HG03097 (cell line): ENCODE results near the gene PPP2R3B.

ENCODE experiments used
- ATAC-seq: cut with Tn5 transposase; IDR thresholded peaks from one replicate; pipeline ENCODE4 v1.9.1; 2021; ENCODE audit not compliant: unreplicated experiment, low FRiP score

PPP2R3B gene

DNA sequence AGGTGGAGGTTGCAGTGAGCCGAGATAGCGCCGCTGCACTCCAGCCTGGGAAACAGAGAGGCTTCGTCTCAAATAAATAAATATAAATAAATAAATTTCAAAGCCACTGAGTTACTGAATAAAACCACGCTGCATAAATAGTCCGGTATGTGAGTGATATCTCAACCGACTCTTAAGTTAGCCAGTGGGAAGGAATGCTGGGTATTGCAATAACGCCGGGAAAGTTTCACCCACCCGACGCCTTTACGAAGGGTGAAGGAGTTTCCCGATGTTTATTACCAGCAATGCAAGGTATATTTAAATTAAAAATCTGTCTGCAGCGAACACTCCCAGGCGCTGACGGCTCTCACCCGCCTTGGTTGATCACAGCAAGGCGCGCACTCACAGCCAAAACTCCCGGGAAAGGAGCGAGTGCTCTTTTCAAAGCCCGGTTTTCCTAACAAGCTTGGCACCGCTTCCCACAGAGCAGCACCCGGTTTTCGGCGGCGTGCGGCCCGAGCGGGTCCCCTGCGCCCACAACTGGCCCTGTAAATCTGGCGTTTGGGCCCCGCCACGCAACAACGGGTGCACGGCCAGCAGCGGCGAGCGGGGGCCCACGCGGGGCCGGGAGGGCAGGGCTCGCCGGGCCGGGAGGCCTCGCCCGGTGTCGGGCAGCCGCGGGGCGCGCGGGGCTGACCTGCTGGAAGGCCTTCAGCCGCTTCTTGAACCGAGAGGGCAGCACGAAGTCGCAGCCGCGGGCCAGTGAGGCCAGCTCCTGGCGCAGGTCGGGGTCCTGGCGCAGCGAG lies 13.7 kb downstream of the PPP2R3B start:
- no peak for ATAC-seq

DNA sequence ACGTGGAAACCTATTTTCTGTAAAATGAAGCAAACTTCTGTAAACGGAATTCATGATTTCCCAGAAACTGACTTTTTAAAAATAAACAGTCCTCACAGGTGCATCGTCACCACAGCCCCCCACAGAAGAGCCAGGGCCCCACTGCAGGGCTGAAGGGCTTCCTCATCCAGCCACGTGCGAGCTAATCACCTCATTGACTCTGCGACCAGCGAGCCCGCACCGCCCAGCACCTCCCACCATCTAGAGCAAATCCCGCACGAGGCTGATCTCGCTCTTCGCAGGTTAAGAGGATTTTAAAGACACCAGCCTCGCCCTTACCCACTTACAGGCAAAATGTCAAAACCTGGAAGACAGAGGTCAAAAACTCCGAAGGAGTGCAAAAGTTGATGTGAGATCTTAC lies 14.8 kb downstream of the PPP2R3B start:
- no peak for ATAC-seq

DNA sequence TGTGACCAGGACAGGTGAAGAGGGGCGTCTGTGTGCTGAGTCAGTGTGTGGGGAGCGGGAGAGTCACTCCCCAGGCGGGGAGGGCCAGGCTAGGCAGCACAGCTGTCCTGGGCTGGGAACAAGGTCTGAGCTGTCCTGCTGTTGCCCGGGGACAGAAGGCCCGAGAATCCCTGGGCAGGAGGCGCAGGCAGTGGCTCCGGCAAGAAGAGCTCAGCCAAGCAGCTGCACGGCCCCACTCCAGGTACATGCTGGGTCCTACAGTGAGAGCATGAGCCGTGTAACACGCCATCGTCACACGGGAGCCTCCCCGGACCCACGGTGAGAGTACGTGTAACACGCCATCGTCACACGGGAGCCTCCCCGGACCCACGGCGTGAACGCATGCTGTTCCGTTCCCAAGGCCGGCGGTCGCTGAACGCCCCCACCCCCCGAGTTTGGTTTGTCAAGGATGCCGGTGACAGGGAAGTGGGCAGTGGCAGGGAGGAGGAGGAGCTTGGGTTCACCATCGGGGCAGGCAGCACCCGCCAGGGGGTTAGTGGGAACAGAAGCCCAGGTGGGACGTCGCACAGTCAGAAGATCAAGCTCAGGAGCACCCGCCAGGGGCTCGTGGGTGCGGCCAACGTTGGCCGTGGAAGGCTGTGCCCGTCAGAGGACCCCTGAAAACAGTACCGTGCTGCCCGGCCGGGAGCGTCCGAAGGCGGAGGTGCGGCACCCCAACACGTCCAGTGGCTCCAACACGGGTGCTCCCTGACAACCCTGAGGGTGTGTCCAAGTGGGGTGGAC lies 15.6 kb downstream of the PPP2R3B start:
- ATAC-seq: no peak

- ATAC-seq: no peak
Measured at GRCh38 chrX:370244-370962, 16.3 kb downstream of the PPP2R3B start.

- ATAC-seq: no peak
Measured at GRCh38 chrX:369563-370101, 17.1 kb downstream of the PPP2R3B start.

DNA sequence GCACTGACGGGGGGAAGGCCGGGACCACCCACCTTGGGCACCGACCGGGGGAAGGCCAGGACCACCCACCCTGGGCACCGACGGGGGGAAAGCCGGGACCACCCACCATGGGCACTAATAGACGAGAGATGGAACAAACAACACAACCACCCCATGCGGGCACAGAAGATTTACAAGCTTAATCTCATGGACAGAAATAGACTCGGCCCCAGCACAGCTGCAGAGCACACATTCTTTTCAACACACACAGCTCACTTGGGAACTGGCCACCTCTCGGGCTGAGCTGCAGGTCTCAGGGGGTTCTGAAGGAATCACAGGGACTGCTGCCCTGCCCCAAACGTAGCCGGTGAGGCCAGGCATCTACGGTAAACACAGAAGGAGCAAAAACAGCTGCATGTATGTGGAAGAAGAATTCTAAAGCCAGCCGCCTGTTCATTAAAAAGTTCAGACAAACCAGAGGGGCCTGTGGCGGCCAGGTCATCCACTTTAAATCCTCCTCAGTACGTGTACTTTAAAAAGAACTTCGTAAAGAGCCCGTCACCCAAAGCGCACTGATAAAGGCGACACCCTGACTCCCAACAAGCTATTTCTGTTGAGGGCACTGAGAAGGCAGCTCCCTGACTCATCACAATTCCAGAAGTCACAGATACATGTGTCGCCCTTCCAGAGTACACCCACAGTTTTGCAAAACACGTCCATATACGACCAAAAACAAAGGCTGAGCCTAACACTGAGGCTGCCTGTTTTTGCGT lies 17.7 kb downstream of the PPP2R3B start:
- no peak for ATAC-seq

- no peak for ATAC-seq
Measured at GRCh38 chrX:367866-368265, 18.8 kb downstream of the PPP2R3B start.

DNA sequence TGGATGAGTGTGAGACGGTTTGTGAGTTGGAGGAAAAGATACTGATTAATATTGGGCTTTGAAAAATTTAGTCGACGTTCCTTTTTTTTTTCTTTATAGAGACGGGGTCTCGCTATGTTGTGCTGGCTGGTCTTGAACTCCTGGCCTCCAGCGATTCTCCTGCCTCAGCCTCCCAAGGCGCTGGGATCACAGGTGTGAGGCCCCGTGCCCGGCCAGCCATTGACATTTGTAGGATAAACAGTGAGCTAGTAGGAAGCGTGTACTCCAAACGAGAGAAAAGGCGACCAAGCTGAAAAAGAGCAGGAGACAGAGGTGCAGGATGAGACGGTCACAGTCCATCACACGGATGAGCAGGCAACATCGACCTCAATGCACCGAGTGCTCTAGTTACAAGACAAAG lies 19.4 kb downstream of the PPP2R3B start:
- ATAC-seq: no peak

GRCh38 chrX:363621-364375 lies 22.9 kb downstream of the PPP2R3B start:
- ATAC-seq: no peak

DNA sequence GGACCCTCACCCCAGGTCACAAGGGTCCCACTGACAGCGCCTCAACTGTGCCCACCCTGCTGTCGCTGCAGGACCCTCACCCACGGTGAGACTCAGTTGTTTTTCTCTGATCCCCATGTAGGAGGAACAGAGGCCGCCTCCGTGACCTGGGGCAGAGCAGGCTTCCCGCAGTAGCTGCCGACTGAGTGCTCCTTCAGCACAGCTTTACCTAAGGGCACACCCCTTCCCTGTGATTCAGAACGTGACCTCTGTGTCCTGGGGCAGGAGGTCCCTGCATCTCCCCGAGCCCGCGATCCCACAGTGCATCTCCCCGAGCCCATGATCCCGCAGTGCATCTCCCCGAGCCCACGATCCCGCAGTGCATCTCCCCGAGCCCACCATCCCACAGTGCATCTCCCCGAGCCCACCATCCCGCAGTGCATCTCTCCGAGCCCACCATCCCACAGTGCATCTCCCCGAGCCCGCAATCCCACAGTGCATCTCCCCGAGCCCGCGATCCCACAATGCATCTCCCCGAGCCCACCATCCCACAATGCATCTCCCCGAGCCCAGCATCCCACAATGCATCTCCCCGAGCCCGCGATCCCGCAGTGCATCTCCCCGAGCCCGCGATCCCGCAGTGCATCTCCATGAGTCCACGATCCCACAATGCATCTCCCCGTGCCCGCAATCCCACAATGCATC lies 23.6 kb downstream of the PPP2R3B start:
- no peak for ATAC-seq

DNA sequence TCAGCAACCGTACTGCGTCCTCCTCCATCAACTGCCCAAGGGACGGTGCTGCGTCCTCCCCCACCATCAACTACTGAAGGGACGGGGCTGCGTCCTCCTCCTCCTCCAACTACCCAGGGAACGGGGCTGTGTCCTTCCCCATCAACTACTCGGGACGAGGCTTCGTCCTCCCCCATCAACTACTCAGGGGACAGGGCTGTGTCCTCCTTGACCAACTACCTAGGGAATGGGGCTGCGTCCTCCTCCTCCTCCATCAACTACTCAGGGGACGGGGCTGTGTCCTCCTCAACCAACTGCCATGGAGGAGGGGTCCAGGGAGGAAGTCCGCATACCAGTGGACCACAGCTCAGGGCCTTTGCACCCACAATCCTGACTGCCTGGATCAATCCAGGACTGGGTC lies 24.4 kb downstream of the PPP2R3B start:
- no peak for ATAC-seq

GRCh38 chrX:361231-362145 lies 25.2 kb downstream of the PPP2R3B start:
- ATAC-seq: no peak

GRCh38 chrX:360496-361150 lies 26.1 kb downstream of the PPP2R3B start:
- ATAC-seq: no peak

DNA sequence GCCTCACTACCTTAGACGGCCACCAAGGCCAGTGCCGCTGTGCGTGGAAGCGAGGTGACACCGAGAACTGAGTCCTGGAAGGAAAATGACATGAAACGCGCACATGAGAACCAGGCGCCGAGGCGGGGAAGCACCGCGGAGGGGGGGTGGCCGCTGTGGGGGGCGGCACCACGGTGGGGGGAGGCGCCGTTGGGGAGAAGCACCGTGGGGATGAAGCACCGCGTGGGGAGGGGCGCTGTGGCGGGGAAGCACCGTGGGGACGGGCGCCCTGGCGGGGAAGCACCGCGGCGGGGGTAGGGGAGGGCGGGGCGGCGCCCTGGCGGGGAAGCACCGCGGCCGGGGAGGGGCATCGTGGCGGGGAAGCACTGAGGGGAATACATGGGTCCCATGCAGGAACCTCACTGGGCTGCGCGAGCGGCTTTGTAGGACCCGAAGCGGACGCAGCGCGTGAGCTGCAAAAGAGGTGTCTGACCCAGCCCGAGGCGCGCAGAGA lies 28.0 kb downstream of the PPP2R3B start:
- ATAC-seq: no peak

- ATAC-seq: no peak
Measured at GRCh38 chrX:357693-358471, 28.8 kb downstream of the PPP2R3B start.

GRCh38 chrX:357035-357692 lies 29.5 kb downstream of the PPP2R3B start:
- no peak for ATAC-seq
